ENCODE data around the gene DPP10.
A peak's percentile ranks its signal among the peaks of the same experiment; 100 is the strongest.

The DPP10 gene

DNA sequence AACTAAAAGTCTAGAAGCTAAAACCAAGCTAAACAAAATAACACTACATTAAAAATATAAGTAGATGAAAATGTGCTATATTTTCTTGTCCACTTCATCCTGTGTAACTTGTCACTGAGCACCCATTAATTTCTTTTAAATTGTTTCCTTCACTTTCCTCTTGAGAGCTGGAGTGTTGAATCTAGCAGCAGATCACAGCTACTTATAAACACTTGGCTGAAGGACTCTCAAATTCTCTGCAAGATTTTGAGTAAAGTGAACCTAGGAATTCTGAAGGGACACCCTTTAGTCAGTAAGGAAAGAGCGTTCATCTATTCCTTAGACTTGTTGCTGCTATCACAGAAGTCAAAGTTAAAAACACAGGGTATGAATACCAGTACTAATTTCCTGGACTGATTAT lies 1163.9 kb downstream of the DPP10 start:
- no peak for DNase-seq

DNA sequence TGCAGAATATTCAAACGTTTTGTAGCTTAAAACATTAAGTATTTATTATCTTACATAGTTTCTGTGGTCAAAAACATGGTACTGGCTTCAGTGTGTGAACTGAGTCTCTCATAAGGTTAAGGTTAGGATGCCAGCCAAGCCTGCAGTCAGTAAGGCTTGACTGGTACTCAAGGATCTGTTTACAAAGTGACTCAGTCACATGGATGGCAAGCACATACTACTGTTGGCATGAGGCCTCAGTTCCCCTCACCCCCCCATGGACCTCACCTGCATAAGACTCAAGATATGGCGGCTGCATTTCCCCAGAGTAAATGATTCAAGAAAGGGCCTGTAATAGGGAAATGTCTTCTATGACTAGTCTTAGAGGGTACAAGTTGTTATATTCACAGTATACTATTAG lies 1167.5 kb downstream of the DPP10 start:
- DNase-seq = no peak

DNA sequence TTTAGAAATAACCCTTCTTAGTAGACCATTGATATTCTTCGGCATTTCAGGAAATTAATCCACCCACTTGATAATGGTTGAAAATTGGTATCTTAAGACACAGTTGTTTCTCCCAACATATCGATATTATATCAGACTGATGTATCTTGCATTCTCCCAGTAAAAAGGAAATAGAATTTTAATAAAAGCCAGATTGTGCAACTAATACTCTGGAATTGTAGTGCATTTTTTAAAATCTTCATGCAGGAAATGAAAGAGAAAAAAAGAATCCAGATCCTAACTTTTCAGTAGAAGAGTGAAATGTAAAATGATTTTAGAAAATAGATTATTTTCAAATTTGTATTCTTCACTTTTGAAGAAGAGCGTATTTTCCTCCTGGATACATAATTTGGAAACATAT lies 1168.4 kb downstream of the DPP10 start:
- no peak for DNase-seq

DNA sequence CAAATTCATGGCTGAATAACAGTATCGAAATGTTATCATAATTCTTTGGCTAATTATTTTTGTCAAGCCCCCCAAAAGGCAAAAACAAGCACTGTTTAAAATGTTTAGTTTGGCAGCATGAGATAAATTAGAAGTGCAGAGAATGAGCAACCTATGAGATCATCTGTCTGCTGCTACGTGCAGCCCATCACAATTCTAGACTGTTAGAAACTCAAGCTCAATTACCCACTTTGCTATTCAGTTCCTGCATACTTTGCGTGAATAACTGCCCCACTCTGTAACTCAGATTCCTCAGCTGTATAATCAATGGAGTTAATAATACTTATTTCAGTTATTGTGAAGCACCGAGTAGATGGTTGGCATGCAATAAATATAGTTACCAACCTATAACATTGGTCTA lies 1181.9 kb downstream of the DPP10 start:
- DNase-seq = no peak

DNA sequence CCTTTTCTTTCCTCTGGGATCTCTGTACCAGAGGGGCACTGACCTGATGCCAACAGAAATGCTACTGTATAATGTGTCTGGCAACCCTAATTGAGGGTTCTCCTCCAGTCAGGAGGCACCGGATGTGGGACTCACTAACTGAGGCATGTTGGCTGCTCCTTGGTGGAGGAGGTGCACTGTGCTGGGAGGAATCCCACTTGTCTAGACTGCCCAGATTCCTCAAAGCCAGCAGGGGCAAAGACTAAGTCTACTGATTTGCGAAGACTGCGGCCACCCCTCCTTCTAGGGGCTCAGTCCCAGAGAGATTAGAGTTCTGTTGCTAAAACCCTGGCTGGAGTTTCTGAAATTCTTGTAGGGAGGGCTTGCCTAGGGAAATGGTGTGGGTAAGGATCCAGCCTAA lies 1192.1 kb downstream of the DPP10 start:
- DNase-seq = no peak

DNA sequence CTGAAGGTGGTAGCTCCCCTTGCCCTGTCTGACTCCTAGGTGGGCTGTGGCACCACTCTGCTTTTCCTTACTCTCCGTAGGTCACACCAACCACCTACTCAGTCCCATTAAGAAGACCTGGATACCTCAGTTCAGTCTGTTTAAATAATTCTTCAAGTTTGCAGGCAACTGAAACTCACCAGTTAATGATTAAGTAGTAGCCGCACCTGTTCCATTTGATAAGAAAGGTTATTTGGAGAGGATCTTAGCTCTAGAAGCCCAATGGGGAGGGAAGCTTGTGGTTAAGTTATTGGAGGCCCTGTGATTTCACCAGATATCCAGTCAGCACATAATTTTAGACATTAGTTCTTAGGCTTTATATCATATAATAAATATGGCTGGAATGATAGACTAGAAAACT lies 1193.0 kb downstream of the DPP10 start:
- DNase-seq = no peak

DNA sequence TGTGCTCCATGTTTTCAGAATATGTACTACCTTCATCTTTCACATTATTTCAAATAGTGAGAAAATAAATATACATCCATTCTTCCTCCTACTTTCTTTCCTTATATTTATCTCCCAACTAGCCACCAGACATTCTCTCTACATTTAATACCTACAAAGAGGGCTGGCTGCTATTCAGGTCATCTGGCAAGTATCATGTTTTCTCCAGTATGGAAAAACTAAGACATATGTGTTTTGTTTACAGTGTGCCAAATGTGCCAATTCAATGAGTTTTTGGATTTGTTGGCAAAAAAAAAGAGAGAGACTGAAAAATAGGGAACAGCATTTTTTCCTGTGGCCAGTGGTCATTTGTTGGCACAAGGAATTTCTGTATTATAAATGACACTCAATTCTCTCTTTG lies 1207.3 kb downstream of the DPP10 start:
- DNase-seq = no peak

DNA sequence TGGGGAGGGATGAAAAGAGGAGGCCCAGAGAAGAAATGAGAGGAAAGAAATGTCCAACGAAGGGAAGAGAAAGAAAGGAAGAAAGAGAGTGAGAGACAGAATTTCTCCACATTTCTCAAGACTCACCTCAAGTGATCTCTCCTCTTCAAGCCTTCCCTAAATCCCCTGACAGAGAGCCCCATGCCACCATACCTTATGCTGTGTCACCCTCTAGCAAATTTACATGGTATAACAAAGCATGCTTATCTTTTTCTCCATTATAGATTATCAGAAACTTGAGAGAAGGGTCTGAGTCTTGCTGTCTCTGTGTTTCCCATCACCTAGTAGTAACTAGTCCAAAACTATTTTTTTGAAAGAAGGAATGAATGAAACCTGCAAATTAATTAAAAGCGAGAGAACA lies 1208.4 kb downstream of the DPP10 start:
- DNase-seq = no peak

DNA sequence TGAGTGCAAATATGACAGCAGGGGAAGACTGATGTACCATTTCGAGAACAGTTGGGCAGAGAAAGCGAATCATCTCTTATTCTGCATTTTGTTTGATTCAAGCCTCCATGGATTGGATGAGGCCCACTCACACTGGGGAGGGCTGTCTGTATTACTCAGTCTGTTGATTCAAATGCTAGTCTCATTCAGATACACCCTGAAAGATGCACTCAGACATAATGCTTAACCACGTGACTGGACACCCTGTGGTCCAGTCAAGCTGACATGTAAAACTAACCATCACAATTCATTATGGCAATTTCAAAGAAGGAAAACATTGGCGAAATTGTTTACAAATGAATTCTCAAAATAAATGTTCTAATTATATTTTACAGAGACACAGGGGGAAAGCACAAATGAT lies 1210.2 kb downstream of the DPP10 start:
- DNase-seq = no peak

DNA sequence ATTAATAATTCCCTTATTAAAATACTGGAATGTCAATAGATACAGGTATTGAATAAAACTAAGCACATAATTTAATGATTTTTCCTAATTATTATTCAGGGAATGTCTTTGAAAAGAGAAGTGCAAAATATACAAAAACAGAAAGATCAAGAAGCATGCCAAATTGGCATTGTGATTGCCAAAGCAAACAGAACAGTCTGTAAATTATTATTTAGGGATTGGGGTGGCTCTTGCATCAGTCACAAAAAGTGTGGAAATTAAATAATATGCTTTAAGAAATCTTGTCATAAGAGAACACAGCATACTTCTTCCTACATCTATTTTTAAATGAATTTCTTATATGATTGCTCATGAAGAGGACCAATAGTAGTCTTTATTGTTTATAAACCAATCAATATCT lies 1211.9 kb downstream of the DPP10 start:
- peak; percentile 31 for DNase-seq

DNA sequence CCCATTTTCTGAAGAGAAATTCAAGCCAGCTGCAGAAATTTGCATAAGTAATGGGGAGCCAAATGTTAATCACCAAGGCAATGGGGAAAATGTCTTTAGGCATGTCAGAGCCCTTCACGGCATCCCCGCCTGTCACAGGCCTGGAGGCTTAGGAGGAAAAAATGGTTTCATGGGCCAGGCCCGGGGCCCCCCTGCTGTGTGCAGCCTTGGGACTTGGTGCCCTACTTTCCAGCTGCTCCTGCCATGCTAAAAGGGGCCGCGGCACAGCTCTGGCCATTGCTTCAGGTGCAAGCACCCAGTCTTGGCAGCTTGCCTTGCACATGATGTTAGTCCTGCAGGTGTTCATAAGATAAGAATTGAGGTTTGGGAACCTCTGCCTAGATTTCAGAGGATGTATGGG lies 1235.7 kb downstream of the DPP10 start:
- DNase-seq = no peak

DNA sequence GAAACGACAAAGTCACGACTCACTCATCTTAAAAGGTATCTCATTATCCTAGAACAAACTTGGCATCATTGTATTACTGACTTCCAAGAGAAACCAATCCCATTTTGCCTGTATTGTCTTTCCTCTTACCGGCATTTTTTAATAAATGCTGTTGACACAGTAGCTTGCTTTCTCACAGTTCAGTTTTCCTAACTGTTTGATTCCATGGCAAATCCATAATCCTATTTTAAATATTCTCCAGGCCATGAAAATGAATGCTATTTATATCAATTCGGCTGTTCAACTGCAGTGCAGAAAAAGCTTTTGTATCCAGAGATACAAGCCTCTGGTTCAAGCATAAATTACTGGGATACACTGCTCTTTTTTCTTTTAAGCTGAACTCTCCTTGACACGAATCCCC lies 1241.9 kb downstream of the DPP10 start:
- DNase-seq = no peak

DNA sequence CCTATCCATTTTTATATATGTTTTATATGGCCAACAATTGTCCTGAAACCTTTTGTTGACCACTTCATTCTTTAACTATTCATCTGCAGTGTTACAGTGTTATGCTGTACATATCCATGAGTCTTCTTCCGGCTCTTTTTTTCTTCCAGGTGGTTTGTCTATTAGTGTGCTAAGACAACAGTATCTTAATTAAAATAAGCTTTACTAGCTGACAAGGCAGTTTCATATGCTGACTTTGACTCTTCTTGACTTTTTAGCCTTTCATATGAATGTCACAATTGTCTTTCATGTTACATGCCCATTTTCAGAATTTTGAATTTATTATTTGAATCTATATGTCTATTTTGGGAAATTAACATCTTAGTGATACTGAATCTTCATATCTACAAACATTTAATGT lies 1249.0 kb downstream of the DPP10 start:
- DNase-seq = no peak

DNA sequence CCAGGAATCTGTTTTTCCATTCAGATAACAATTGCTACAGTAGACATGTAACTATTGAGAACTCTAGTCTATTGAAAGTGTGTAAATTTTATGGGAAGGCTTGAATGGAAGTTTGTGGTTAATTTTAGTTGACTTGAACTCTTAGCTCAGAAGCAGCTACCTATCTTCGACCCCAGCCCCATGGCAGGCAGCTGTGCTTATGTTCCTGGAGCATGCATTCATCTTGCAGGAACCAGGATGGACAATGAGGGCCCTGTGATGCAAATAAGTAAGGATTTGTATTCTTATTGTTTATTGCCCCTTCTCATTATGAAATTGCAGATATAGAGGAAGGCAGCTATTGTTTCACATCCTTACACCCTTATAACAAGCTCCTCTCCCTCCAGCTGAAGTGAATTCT lies 1252.2 kb downstream of the DPP10 start:
- no peak for DNase-seq

DNA sequence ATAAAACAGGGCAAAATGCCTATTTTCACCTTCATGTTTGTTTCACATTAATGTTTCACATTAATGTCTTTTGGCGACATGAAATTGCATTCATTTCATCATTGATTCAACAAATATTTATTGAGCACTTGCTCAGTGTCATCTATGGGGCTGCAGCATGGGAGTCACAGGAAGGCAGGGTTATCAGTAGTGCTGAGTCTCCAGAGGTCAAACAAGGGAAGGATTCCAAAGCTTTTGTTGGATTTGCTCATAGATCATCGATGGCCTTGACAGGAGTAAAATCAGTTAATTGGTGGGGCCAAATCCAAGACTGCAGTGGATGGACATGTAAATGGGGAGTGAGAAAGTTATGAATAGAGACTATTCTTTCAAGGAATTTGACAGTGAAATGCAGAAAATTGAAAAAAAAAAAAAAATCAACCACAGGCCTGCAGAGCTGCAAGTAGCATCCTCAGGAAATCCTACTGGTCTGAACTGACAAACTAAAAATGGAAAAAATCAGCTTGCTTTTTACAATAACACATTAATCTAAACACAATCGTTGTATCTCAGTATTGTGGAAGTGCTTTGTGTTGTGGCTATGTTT lies 1290.8 kb downstream of the DPP10 start:
- DNase-seq = no peak

DNA sequence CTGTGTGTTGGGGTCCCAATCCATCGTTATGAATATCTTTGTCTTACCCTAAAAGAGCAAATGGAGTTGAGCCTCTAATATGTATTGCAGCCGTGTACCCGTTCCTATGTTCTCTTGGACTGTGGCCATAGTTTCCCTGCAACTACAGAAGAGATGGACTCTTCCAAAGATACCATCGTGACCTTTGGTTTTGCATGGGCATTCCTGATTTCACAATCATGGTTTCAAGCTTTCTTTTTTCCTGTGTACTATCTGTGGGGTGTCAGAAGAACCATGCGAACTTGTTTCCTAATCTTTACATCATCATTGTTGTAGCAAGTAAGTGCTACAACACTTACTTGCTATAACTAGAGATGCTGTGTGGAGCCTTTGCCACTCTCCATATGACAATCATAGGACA lies 1295.7 kb downstream of the DPP10 start:
- DNase-seq = no peak

DNA sequence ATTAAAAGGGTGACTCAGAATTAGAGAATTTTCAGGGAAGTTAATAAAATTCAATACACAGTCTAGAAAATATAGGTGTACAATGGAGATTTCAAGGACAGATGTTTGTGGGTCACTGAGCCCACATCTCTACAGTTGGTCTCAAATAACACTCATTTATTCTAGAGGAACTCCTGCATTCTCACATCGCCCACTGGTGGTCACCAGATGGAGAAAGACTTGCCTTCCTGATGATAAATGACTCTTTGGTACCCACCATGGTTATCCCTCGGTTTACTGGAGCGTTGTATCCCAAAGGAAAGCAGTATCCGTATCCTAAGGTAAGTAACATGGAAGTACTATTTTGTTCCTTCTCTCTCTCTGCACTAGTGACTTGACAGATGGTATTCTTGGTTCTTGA lies 1297.1 kb downstream of the DPP10 start:
- DNase-seq = no peak

DNA sequence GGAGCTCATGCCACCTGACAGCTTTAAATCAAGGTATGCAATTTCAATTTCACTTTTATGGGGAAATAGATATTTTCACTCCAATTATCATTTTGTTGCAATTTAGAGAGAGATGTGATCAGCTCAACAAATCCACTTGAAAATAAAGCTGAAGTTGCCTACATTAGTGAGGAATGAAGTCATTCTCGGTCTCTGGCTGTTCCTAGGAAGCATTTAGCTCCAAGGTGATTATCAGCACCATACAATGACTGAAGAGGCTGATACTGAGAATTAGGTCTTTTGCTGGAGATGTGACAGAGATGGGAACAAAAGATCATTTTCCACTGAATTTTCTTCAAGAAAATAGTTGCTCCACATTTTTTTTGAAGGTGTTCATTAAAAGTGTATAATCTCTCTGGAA lies 1303.7 kb downstream of the DPP10 start:
- no peak for DNase-seq

DNA sequence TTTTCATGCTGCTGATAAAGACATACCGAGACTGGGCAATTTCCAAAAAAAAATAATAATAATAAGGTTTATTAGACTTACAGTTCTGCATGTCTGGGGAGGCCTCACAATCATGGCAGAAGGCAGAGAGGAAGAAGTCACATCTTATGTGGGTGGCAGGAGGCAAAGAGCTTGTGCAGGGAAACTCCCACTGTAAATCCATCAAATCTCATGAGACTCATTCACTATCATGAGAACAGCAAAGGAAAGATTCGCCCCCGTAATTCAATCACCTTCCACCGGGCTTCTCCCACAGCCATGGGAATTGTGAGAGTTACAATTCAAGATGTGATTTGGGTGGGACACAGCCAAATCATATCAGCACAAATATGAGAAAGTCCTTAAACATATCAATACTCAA lies 1314.8 kb downstream of the DPP10 start:
- DNase-seq = no peak

DNA sequence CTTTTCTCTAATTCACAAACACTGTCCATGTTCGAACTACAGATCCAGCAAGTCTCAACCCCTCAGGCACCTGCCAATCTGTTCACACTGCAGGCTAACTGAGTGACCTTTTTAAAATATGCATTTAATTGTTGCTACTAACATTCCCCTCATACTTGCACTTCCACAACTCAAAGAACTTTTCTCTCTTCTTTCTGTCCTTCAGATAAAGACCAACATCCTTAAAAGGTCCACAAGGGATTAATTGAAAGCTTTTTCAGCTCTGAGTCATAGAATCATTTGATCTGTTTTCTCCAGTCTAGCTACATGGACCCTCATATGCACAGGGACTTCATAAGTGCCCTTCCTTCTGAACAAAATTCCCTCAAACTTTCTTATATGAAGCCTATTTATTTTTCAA lies 1321.2 kb downstream of the DPP10 start:
- no peak for DNase-seq

DNA sequence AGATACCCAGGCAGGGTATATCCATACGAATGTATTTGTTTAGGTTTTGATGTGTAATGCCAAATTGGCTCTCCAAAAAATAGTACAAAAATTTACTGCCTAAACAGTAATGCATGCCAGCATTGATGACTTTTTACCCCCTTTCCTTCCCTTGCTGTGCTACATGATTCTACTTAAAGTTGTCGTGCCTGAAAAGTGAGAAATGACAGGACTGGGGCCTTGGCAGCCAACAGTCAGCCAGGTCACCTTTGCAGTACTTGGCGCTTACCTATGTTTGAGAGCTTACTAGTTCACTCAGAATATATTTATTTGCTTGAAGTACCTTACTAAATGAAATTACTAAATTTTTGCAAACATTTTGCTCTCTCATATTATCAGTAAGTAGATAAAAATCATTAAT lies 1329.1 kb downstream of the DPP10 start:
- DNase-seq = no peak

DNA sequence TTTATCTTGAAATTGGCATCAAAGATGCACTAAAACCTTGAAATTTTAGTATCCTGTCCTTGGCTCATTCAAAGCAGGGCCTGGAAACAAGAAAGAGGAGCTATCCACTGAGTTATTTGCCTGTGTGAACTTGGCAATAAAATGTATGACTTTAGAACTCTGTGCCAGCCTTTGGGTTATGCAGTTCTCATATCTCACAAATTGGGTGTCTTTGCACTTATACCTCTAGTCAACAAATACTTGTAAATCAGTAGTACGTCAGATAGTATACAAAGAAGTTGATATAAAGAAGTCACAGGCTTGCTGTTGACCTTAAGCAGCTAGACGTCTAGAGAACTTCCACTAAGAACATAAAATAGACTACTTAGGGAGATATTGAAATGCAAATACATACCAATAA lies 1331.9 kb downstream of the DPP10 start:
- DNase-seq = no peak

DNA sequence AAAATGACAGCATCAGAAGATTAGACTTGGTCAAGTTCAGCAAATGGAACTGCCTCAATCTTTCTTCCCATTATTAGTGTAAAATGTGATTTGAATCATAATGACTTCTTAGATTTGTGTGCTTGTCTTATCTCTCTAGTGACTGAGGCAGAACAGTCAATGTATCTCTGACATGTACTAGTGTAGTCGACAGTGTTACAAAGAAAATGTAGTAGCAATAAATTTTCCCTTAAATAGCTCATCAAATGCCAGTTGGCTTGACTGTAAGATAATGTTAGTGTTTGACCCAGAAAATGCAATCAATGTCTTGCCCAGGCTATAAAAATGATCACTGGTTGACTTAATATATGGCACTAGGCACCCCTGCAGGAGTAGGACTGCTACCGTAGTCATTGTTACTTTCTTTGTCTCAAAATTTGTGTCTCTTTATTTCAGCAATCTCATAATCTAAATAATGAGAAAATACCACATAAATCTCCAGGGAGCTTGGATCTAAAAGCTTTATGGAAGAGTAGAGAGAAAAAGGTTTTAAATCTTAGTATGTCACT lies 1336.7 kb downstream of the DPP10 start:
- DNase-seq = no peak

DNA sequence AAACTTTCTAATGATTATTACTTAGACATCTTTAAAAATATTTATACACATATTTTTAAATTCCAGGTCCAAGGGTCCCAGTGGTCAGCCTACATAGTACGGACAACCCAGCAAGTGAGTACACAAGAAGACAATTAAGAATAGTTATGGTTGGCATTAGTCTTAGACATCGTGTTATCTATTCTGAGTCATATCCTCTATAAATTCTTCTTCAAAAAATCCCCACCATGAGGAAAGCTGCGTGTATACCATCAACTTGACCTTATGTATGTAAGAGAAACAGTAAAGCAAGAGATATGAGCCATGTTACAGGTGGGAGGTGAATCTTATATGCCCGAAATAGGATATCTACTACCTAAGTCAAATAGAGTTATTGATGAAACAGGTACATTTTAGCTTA lies 1339.8 kb downstream of the DPP10 start:
- no peak for DNase-seq

DNA sequence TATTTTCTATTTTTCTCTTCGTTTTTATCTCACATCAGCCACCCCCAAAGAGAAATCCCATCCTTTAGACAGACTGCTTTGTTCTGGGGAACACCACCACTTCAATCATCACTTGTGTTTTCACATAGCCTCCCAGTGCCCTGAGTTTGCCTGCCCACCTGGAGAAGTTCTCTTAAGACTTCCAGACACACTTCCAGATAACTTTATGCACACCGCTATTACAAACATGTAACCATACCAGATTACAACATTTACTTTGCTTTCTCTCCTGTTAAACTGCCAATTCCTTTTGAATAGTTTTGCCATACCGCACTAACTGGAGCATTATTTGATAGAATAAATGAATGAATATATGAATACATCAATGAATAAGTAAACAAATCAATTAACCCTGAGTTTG lies 1353.6 kb downstream of the DPP10 start:
- no peak for DNase-seq

DNA sequence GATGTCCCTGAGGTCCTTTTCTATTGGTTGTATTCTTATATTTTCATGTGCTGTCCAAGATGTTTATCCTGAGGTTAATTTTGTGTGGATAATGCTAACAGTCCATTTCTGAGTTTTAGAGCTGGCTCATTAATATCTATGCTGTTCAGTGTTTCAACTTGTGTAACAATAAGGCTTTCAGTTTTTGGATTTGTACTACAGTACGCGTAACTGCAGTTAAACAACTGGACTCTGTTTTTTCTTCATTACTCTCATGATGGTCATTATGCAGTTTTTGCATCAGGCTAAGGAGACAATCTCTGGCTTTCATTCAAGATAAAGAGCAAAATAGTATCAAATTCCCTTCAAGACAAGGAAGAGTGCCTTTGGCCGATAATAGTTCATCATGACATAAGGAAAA lies 1364.8 kb downstream of the DPP10 start:
- no peak for DNase-seq
